ENCODE measurements around the gene SAMD4A. TPM values are rescaled to one million over a fixed set of nuclear protein-coding genes. Genes with fewer than 3 reads are reported as not detected.
A peak's percentile ranks its signal among the peaks of the same experiment; 100 is the strongest.

Gene SAMD4A
- total and polyA plus RNA-seq, 2 of the 4 experiments (the other 2 are of a cell fraction), result 22.9 to 38.2 TPM

GRCh38 chr14:54803926-54804537, 237.1 kb downstream of the SAMD4A start:
- Histone ChIP-seq H3K56ac (ENCODE audit: extremely low read depth, insufficient read depth, low read length) (no peak overlapping the region), H3K9me3 (ENCODE audit: control insufficient read depth, insufficient read depth, low read length) (no peaks in the 10 kb centered on the region), H4K5ac (ENCODE audit: low read depth, low read length) (no peak overlapping the region), H2AK5ac (ENCODE audit: low read depth, low read length) (0 out of 2 replicates have a peak overlapping the region, but pooled peaks have one; percentile 22), H3K27ac (ENCODE audit: insufficient read depth, low read length) (no peak overlapping the region), H3K9me1 (ENCODE audit: insufficient read depth, low read length) (0 out of 2 replicates have a peak, but pooled peaks cover 3% of the 10 kb centered on the region), H2BK20ac (ENCODE audit: low read depth, low read length) (no peak overlapping the region), H3K23ac (ENCODE audit: low read depth, low read length) (no peak overlapping the region), H3K4me2 (ENCODE audit: low read depth, low read length) (no peak overlapping the region), H2AFZ (replicated peaks; ENCODE audit: low read length, poor library complexity) (peak overlapping the region; percentile 66), H3K36me3 (ENCODE audit: control insufficient read depth, insufficient read depth, low read length) (no peaks in the 10 kb centered on the region), H4K20me1 (ENCODE audit: insufficient read depth, low read length) (no peaks in the 10 kb centered on the region), H2AK9ac (replicated peaks; ENCODE audit: low read depth, low read length, poor library complexity) (no peak overlapping the region), H3K4ac (ENCODE audit: low read depth, low read length) (no peak overlapping the region; the same call in 1 of the 2 replicates), H2BK5ac (ENCODE audit: low read depth, low read length, poor library complexity, severe bottlenecking) (no peak overlapping the region), H4K8ac (ENCODE audit: low read depth in 2 of 2, low read length in 2 of 2) (no peak overlapping the region), H3K18ac (ENCODE audit: low read depth, low read length) (no peak overlapping the region), H3K14ac (replicated peaks; ENCODE audit: low read depth, low read length) (no peak overlapping the region), H3K4me1 (ENCODE audit: control insufficient read depth, insufficient read depth, low read length) (peaks cover 3% of the 10 kb centered on the region; the same call in 1 of the 2 replicates), H4K91ac (ENCODE audit: insufficient read depth, low read depth, low read length) (no peak overlapping the region), H3K4me3 (ENCODE audit: insufficient read depth, low read depth, low read length) (no peak overlapping the region), H2BK120ac (ENCODE audit: low read depth, low read length) (no peak overlapping the region), H3K27me3 (ENCODE audit: control insufficient read depth, insufficient read depth, low read length) (no peaks in the 10 kb centered on the region; the same call in 1 of the 2 replicates), H3K79me1 (ENCODE audit: low read depth in 1 of 2, low read length in 2 of 2) (no peaks in the 10 kb centered on the region; a peak in 1 of 4 replicates), H3K9ac (ENCODE audit: low read depth, low read length) (no peak overlapping the region), H2BK15ac (ENCODE audit: low read depth, low read length) (no peak overlapping the region)
- CTCF ChIA-PET, result interaction anchor here (0.8 to 1.3 kb wide), 3 partner anchors 10 to 30 kb away, joined by 3 to 5 read pairs (median 5); no protein-coding TSS in a partner anchor
- intact Hi-C loops (cut with micrococcal nuclease) (no loop called here), dilution Hi-C loops (cut with HindIII; ENCODE audit: low sequenced_read_pairs, unreplicated experiment) (no loop called here), in situ Hi-C loops (cut with MboI; ENCODE audit: low sequenced_read_pairs) (loop anchor here (10.0 kb wide), 1 partner anchor 249 kb away; no protein-coding TSS in a partner anchor)
- BruUV-seq (replicated peaks), result no TSS peak
- POLR2A ChIA-PET (ENCODE audit: unreplicated experiment), result no interaction called here
- WGBS, 2 experiments (ENCODE audit: extremely low coverage in 2 of 2, insufficient read length in 1 of 2), result 96% methylated on average over 7 of the region's 13 CpGs; no CpG with 5 or more reads in 1 of the 2 experiments
- ATAC-seq (ENCODE audit: low read depth), result no peak
- TF ChIP-seq NFE2L2 (IDR thresholded peaks at IDR 0.05; ENCODE audit: low read depth, low read length) (no peak), MXI1 (IDR thresholded peaks at IDR 0.05; ENCODE audit: borderline replicate concordance, low read depth, low read length) (no peak), USF2 (IDR thresholded peaks at IDR 0.05; ENCODE audit: low read depth, low read length) (peak; percentile 39; the same call in 1 of the 2 replicates)
- no peak for DNase-seq
